Effector memory CD8-positive, alpha-beta T cell (primary cell): ENCODE measurements around the gene BMP8A.
"Not testable (repeated sequence)": the region's sequence is repeated elsewhere in the genome, so short reads cannot be mapped to it uniquely, and the experiment has no call there.

Source experiments
- ATAC-seq: fragments of 150-1000 bp; cut with Tn5 transposase; replicated peaks from 2 replicates; pipeline ENCODE4 v1.10.0; 2021; ENCODE audit warnings: mild to moderate bottlenecking, moderate library complexity
- DNase-seq, 3 experiments: peaks; one replicate each; pipeline ENCODE4 v3.0.0; 2021
- H3K27ac Mint-ChIP-seq, 2 donors: one replicate each; pipeline ENCODE4 v1.8.0; 2022; ENCODE audit warnings: mild to moderate bottlenecking in 2 of 2, mixed read lengths in 2 of 2, moderate library complexity in 2 of 2
- H3K27me3 Mint-ChIP-seq, 2 donors: one replicate each; pipeline ENCODE4 v1.8.0; 2022; ENCODE audit warnings: mixed read lengths in 2 of 2
- H3K36me3 Mint-ChIP-seq: one replicate; pipeline ENCODE4 v1.8.0; 2022; ENCODE audit warnings: mild to moderate bottlenecking, moderate library complexity, mixed read lengths; ENCODE audit not compliant: insufficient read depth
- H3K4me1 Mint-ChIP-seq, 2 donors: one replicate each; pipeline ENCODE4 v1.8.0; 2022; ENCODE audit warnings: low read depth in 2 of 2, mixed read lengths in 2 of 2
- H3K4me3 Mint-ChIP-seq, 2 donors: one replicate each; pipeline ENCODE4 v1.8.0; 2022; ENCODE audit warnings: mild to moderate bottlenecking in 2 of 2, mixed read lengths in 2 of 2, moderate library complexity in 2 of 2
- H3K9me3 Mint-ChIP-seq, 2 donors: one replicate each; pipeline ENCODE4 v1.8.0; 2022; ENCODE audit warnings: mixed read lengths in 2 of 2

The BMP8A gene

GRCh38 chr1:39489567-39490239 lies 1.7 kb upstream of the BMP8A start:
- Mint-ChIP-seq H3K4me3 (peak overlapping the region; percentile 73 to 76), H3K9me3 (no peaks in the 10 kb centered on the region), H3K36me3 (peaks cover 44% of the 10 kb centered on the region), H3K27me3 (peaks cover 20 to 22% of the 10 kb centered on the region in 2 donors), H3K4me1 (peaks cover 8% of the 10 kb centered on the region in 2 donors), H3K27ac (peak overlapping the region in 1 of 2 donors; percentile 41)
- DNase-seq (no peak), ATAC-seq (no peak)

GRCh38 chr1:39490596-39491145 lies 765 bp upstream of the BMP8A start:
- Mint-ChIP-seq H3K27me3 (peaks cover 20 to 23% of the 10 kb centered on the region in 2 donors), H3K4me1 (peaks cover 8% of the 10 kb centered on the region in 2 donors), H3K27ac (peak overlapping the region in 1 of 2 donors; percentile 33), H3K4me3 (peak overlapping the region; percentile 73 to 76), H3K36me3 (peaks cover 35% of the 10 kb centered on the region), H3K9me3 (no peaks in the 10 kb centered on the region)
- ATAC-seq (peak; percentile 23), DNase-seq (peak in 1 of 3 experiments; percentile 10)

GRCh38 chr1:39492118-39493042 lies 944 bp downstream of the BMP8A start:
- Mint-ChIP-seq H3K27me3 (peaks cover 29 to 36% of the 10 kb centered on the region in 2 donors), H3K4me3 (peak overlapping the region; percentile 64 to 71), H3K36me3 (peaks cover 21% of the 10 kb centered on the region)
- not testable (repeated sequence) for H3K4me1 Mint-ChIP-seq, DNase-seq, H3K9me3 Mint-ChIP-seq, H3K27ac Mint-ChIP-seq, ATAC-seq

GRCh38 chr1:39493043-39493810 lies 1.8 kb downstream of the BMP8A start:
- H3K4me1 Mint-ChIP-seq, H3K9me3 Mint-ChIP-seq, ATAC-seq, DNase-seq, H3K27ac Mint-ChIP-seq: not testable (repeated sequence)
- H3K27me3 Mint-ChIP-seq = peaks cover 29 to 42% of the 10 kb centered on the region in 2 donors
- H3K36me3 Mint-ChIP-seq = peaks cover 13% of the 10 kb centered on the region
- peak overlapping the region; percentile 64 to 71 for H3K4me3 Mint-ChIP-seq

- H3K4me1 Mint-ChIP-seq = peaks cover 8% of the 10 kb centered on the region in 2 donors
- H3K36me3 Mint-ChIP-seq = peaks cover 6% of the 10 kb centered on the region
- no peak overlapping the region for H3K4me3 Mint-ChIP-seq
- H3K9me3 Mint-ChIP-seq = no peaks in the 10 kb centered on the region
- ATAC-seq = no peak
- no peak overlapping the region for H3K27ac Mint-ChIP-seq
- no peak for DNase-seq
- peaks cover 29 to 42% of the 10 kb centered on the region in 2 donors for H3K27me3 Mint-ChIP-seq
Observed at GRCh38 chr1:39494671-39495410, 3.4 kb downstream of the BMP8A start.

GRCh38 chr1:39496520-39496919 lies 5.1 kb downstream of the BMP8A start:
- not testable (repeated sequence) for H3K4me1 Mint-ChIP-seq, H3K4me3 Mint-ChIP-seq, H3K27ac Mint-ChIP-seq, DNase-seq, H3K36me3 Mint-ChIP-seq, ATAC-seq, H3K9me3 Mint-ChIP-seq
- H3K27me3 Mint-ChIP-seq = peaks cover 29 to 42% of the 10 kb centered on the region in 2 donors

GRCh38 chr1:39497585-39497984 lies 6.1 kb downstream of the BMP8A start:
- no peak overlapping the region for H3K4me3 Mint-ChIP-seq
- ATAC-seq (no peak), DNase-seq (no peak)
- peaks cover 6% of the 10 kb centered on the region for H3K36me3 Mint-ChIP-seq
- no peaks in the 10 kb centered on the region for H3K9me3 Mint-ChIP-seq
- peaks cover 0 to 1% of the 10 kb centered on the region in 2 donors for H3K4me1 Mint-ChIP-seq
- H3K27ac Mint-ChIP-seq = no peak overlapping the region
- peaks cover 29 to 41% of the 10 kb centered on the region in 2 donors for H3K27me3 Mint-ChIP-seq

- ATAC-seq, H3K27ac Mint-ChIP-seq, H3K4me1 Mint-ChIP-seq, H3K36me3 Mint-ChIP-seq, H3K9me3 Mint-ChIP-seq, H3K4me3 Mint-ChIP-seq, DNase-seq: not testable (repeated sequence)
- peaks cover 23 to 35% of the 10 kb centered on the region in 2 donors for H3K27me3 Mint-ChIP-seq
Observed at GRCh38 chr1:39498096-39498710, 6.8 kb downstream of the BMP8A start.

- H3K36me3 Mint-ChIP-seq, H3K9me3 Mint-ChIP-seq, H3K27ac Mint-ChIP-seq, DNase-seq, H3K4me1 Mint-ChIP-seq, ATAC-seq, H3K4me3 Mint-ChIP-seq: not testable (repeated sequence)
- H3K27me3 Mint-ChIP-seq = peaks cover 17 to 29% of the 10 kb centered on the region in 2 donors
Observed at GRCh38 chr1:39498821-39499220, 7.4 kb downstream of the BMP8A start.

GRCh38 chr1:39499668-39500067 lies 8.2 kb downstream of the BMP8A start:
- ATAC-seq (no peak), DNase-seq (no peak)
- H3K4me3 Mint-ChIP-seq = no peak overlapping the region
- H3K4me1 Mint-ChIP-seq = no peaks in the 10 kb centered on the region
- H3K9me3 Mint-ChIP-seq = no peaks in the 10 kb centered on the region
- H3K27ac Mint-ChIP-seq = no peak overlapping the region
- no peaks in the 10 kb centered on the region for H3K36me3 Mint-ChIP-seq
- peaks cover 9 to 20% of the 10 kb centered on the region in 2 donors for H3K27me3 Mint-ChIP-seq

GRCh38 chr1:39500862-39501389 lies 9.5 kb downstream of the BMP8A start:
- no peak overlapping the region for H3K27ac Mint-ChIP-seq
- H3K36me3 Mint-ChIP-seq = no peaks in the 10 kb centered on the region
- H3K4me3 Mint-ChIP-seq = no peak overlapping the region
- no peak for ATAC-seq
- DNase-seq = no peak
- H3K9me3 Mint-ChIP-seq = no peaks in the 10 kb centered on the region
- H3K4me1 Mint-ChIP-seq = no peaks in the 10 kb centered on the region
- H3K27me3 Mint-ChIP-seq = peaks cover 9 to 19% of the 10 kb centered on the region in 2 donors

GRCh38 chr1:39501666-39502065 lies 10.2 kb downstream of the BMP8A start:
- peaks cover 6 to 13% of the 10 kb centered on the region in 2 donors for H3K27me3 Mint-ChIP-seq

More at GRCh38 chr1:39501666-39502065, 10.2 kb downstream of the BMP8A start:
- Mint-ChIP-seq H3K9me3 (no peaks in the 10 kb centered on the region), H3K27ac (no peak overlapping the region), H3K4me1 (no peaks in the 10 kb centered on the region), H3K36me3 (no peaks in the 10 kb centered on the region), H3K4me3 (no peak overlapping the region)
- ATAC-seq (no peak), DNase-seq (no peak)
